Measurements from ENCODE around the gene DNAH2.

- TF ChIP-seq, protein P1, sequence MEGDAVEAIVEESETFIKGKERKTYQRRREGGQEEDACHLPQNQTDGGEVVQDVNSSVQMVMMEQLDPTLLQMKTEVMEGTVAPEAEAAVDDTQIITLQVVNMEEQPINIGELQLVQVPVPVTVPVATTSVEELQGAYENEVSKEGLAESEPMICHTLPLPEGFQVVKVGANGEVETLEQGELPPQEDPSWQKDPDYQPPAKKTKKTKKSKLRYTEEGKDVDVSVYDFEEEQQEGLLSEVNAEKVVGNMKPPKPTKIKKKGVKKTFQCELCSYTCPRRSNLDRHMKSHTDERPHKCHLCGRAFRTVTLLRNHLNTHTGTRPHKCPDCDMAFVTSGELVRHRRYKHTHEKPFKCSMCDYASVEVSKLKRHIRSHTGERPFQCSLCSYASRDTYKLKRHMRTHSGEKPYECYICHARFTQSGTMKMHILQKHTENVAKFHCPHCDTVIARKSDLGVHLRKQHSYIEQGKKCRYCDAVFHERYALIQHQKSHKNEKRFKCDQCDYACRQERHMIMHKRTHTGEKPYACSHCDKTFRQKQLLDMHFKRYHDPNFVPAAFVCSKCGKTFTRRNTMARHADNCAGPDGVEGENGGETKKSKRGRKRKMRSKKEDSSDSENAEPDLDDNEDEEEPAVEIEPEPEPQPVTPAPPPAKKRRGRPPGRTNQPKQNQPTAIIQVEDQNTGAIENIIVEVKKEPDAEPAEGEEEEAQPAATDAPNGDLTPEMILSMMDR (IDR thresholded peaks at IDR 0.05), result no peak
- no peak for TF ChIP-seq POLR2A (IDR thresholded peaks at IDR 0.05)
Observed at GRCh38 chr17:7713782-7714181, 3.8 kb upstream of the DNAH2 start.
